Right lobe of liver (tissue), 4 donors: Measurements from ENCODE around the gene MROH8.

ENCODE experiments used
- POLR2A ChIP-seq: fragments of 450-650 bp; IDR thresholded peaks from one replicate; pipeline ENCODE4 v1.6.1; 2017; ENCODE audit warnings: antibody characterized with exemption, mild to moderate bottlenecking
- TF ChIP-seq, protein P1 (sequence below), 4 donors: fragments of 200-600 bp in 3 of 4; fragments of 450-650 bp in 1 of 4; IDR thresholded peaks; one replicate each; pipeline versions ENCODE4 v1.5.1 to v1.8.0; 2016 to 2022; ENCODE audit warnings: antibody characterized with exemption in 4 of 4, mild to moderate bottlenecking in 2 of 4
- donor health status: DM: no; HTN: no; CAD: no.
- donor health status: DM: no; HTN: no; CAD: no.
- donor health status: DM: no; HTN: yes; CAD: no.

DNA sequence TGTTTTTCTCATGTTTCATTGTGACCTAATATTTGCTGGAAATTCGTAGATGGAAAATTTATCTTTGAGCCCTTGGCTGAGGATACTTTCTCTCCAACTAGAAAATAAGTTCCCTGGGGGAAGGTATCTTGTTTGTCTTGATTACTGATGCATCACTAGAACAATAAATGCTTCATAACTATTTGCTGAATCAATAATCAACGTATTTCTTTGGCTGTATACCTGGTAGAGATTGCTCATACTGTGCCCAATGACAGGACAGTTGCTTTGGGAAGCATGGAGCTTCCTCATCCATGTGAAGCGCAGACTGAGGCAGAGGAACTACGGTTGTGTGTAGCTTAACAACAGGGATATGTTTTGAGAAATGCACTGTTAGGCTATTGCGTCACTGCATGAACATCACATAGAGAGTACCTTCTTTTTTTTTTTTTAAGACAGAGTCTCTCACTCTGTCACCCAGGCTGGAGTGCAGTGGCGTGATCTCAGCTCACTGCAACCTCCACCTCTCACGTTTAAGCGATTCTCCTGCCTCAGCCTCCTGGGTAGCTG lies 34.4 kb downstream of the MROH8 start:
- TF ChIP-seq POLR2A = no peak
- TF ChIP-seq, protein P1, sequence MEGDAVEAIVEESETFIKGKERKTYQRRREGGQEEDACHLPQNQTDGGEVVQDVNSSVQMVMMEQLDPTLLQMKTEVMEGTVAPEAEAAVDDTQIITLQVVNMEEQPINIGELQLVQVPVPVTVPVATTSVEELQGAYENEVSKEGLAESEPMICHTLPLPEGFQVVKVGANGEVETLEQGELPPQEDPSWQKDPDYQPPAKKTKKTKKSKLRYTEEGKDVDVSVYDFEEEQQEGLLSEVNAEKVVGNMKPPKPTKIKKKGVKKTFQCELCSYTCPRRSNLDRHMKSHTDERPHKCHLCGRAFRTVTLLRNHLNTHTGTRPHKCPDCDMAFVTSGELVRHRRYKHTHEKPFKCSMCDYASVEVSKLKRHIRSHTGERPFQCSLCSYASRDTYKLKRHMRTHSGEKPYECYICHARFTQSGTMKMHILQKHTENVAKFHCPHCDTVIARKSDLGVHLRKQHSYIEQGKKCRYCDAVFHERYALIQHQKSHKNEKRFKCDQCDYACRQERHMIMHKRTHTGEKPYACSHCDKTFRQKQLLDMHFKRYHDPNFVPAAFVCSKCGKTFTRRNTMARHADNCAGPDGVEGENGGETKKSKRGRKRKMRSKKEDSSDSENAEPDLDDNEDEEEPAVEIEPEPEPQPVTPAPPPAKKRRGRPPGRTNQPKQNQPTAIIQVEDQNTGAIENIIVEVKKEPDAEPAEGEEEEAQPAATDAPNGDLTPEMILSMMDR (IDR thresholded peaks at IDR 0.05) = no peak
